ENCODE measurements around the gene BDKRB2. TPM values are rescaled to one million over a fixed set of nuclear protein-coding genes. Genes with fewer than 3 reads are reported as not detected.

BDKRB2 gene
- polyA plus RNA-seq, 1 experiment, result 182 TPM

DNA sequence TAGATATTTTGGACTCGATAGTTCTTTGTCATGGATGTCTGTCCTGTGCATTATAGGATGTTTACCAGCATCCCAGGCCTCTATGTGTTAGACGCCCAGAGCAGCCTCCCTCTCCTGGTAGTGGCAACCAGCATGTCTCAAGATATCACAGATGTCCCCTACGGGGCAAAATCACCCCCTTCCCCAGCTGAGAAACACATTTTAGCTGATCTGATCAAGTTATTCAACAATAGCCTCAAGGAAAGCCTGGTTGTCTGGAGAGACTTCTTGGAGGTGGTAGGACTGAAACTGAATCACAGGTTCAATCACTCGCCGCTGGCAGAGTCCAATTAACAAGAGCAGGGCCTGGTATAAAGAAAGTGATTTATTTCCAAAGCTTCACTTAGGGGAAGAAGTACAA is 69.0 kb downstream of the BDKRB2 start:
- Histone ChIP-seq H3K9me3 (ENCODE audit: control insufficient read depth, insufficient read depth, low read length) (peaks cover 21% of the 10 kb centered on the region; the same call in 1 of the 2 replicates), H3K27me3 (ENCODE audit: control insufficient read depth, insufficient read depth, low read length) (no peaks in the 10 kb centered on the region), H3K4me3 (ENCODE audit: low read depth, low read length) (no peak overlapping the region), H3K27ac (ENCODE audit: low read depth, low read length) (peak overlapping the region; percentile 84)
- no peak for DNase-seq (ENCODE audit: low read depth, low spot score)
- CTCF ChIA-PET, result interaction anchor here (0.7 to 13.1 kb wide), 6 partner anchors 18 to 275 kb away, joined by 3 to 218 read pairs (median 18); no protein-coding TSS in a partner anchor
- POLR2A ChIA-PET, result interaction anchor here (0.6 to 2.4 kb wide), 3 partner anchors 18 to 96 kb away, joined by 3 to 12 read pairs (median 8); partner anchors contain the start of gene BDKRB1
- TF ChIP-seq, protein P1, sequence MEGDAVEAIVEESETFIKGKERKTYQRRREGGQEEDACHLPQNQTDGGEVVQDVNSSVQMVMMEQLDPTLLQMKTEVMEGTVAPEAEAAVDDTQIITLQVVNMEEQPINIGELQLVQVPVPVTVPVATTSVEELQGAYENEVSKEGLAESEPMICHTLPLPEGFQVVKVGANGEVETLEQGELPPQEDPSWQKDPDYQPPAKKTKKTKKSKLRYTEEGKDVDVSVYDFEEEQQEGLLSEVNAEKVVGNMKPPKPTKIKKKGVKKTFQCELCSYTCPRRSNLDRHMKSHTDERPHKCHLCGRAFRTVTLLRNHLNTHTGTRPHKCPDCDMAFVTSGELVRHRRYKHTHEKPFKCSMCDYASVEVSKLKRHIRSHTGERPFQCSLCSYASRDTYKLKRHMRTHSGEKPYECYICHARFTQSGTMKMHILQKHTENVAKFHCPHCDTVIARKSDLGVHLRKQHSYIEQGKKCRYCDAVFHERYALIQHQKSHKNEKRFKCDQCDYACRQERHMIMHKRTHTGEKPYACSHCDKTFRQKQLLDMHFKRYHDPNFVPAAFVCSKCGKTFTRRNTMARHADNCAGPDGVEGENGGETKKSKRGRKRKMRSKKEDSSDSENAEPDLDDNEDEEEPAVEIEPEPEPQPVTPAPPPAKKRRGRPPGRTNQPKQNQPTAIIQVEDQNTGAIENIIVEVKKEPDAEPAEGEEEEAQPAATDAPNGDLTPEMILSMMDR (IDR thresholded peaks at IDR 0.05; ENCODE audit: low read depth, low read length), result no peak

GRCh38 chr14:96274122-96274521 is 69.5 kb downstream of the BDKRB2 start:
- Histone ChIP-seq H3K9me3 (ENCODE audit: control insufficient read depth, insufficient read depth, low read length) (peaks cover 21% of the 10 kb centered on the region; the same call in 1 of the 2 replicates), H3K27ac (ENCODE audit: low read depth, low read length) (peak overlapping the region; percentile 84), H3K27me3 (ENCODE audit: control insufficient read depth, insufficient read depth, low read length) (no peaks in the 10 kb centered on the region), H3K4me3 (ENCODE audit: low read depth, low read length) (no peak overlapping the region)
- DNase-seq (ENCODE audit: low read depth, low spot score), result no peak
- ChIA-PET POLR2A (interaction anchor here (0.5 to 2.4 kb wide), 5 partner anchors 14 to 28 kb away, joined by 3 to 12 read pairs (median 8); partner anchors contain the start of gene BDKRB1), CTCF (interaction anchor here (0.7 to 13.1 kb wide), 11 partner anchors 16 to 276 kb away, joined by 3 to 218 read pairs (median 10); partner anchors contain the start of gene BDKRB2)
- TF ChIP-seq, protein P1 (IDR thresholded peaks at IDR 0.05; ENCODE audit: low read depth, low read length), result no peak

DNA sequence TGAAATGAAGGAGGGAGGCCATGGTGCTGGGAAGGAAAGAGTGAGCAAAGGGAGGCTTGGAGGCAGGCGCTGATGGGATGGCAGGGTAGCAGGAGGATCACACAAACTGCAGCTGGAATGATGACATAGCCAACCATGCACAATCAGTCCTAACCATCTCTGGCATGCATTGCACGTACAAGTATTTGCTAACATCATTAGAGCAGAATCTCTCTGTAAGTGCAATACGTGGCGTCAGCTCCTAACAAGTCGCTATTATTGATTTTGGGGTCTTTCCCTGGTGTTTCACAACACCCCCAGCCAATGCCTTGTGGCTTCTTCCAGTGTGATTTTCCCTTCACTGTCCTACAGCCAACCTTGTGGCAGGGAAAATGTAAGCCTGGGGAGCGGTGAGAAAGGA is 69.9 kb downstream of the BDKRB2 start:
- Histone ChIP-seq H3K9me3 (ENCODE audit: control insufficient read depth, insufficient read depth, low read length) (peaks cover 21% of the 10 kb centered on the region), H3K27ac (ENCODE audit: low read depth, low read length) (peak overlapping the region; percentile 97), H3K4me3 (ENCODE audit: low read depth, low read length) (no peak overlapping the region), H3K27me3 (ENCODE audit: control insufficient read depth, insufficient read depth, low read length) (no peaks in the 10 kb centered on the region)
- DNase-seq (ENCODE audit: low read depth, low spot score), result peak; percentile 91
- POLR2A ChIA-PET, result interaction anchor here (0.5 to 2.4 kb wide), 6 partner anchors 14 to 70 kb away, joined by 3 to 12 read pairs (median 6); partner anchors contain the start of genes BDKRB1 and BDKRB2
- CTCF ChIA-PET, result interaction anchor here (0.6 to 13.1 kb wide), 22 partner anchors 11 to 279 kb away, joined by 3 to 218 read pairs (median 5); partner anchors contain the start of genes BDKRB1 and BDKRB2
- TF ChIP-seq, protein P1 (IDR thresholded peaks at IDR 0.05; ENCODE audit: low read depth, low read length), result no peak

DNA sequence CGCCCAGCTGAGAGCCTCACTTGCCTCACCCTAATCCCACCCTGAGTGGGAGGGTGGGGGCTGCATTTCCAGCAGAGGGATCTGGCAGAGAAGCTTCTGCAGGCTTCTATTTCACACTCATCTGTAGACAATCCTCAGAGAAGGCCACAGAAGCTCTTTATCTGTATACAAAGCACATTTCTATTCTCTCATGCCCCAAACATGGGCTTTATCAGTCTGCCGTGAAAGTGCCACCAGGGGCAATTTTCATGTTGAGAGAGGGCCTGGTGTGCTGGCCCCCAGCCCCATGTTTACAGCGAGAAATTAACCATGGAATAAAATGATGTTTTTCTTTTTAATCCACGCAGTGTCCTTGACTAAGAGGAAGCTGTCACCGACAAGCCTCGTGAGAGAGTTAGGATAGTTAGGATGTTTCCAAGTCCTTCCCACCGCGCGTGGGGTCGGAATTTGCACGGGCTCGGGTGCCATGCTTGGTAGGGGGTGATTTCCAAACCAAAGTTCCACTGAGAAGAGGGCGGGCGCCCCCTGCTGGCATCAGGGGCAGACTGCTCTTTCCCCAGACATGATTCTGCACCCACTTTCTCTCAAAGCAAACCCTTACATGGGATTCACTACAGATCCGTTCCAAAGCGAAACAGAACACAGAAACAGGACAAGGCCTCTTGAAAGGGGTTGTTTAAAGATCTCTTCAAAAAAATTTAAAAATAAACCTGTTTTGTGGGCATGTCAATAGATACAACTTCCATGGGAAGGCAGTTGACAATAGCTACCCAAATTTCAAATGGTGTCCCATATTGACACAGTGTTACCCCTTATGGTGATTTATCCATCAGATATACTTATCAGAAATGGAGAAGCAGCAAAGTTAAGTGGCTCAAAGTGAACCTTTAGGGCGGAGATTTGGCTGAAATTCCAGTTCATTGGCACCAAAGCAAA is 70.8 kb downstream of the BDKRB2 start:
- TF ChIP-seq, protein P1 (IDR thresholded peaks at IDR 0.05; ENCODE audit: low read depth, low read length), result peak; percentile 98
- peaks cover 21% of the 10 kb centered on the region for H3K9me3 ChIP-seq (ENCODE audit: control insufficient read depth, insufficient read depth, low read length)
- DNase-seq (ENCODE audit: low read depth, low spot score), result peak; percentile 83
- H3K27ac ChIP-seq (ENCODE audit: low read depth, low read length), result peak overlapping the region; percentile 97
- CTCF ChIA-PET, result interaction anchor here (0.6 to 13.1 kb wide), 40 partner anchors 10 to 285 kb away, joined by 3 to 218 read pairs (median 4); partner anchors contain the start of genes BDKRB1 and BDKRB2
- no peaks in the 10 kb centered on the region for H3K27me3 ChIP-seq (ENCODE audit: control insufficient read depth, insufficient read depth, low read length)
- POLR2A ChIA-PET, result interaction anchor here (1.0 to 2.4 kb wide), 6 partner anchors 15 to 71 kb away, joined by 3 to 12 read pairs (median 6); partner anchors contain the start of genes BDKRB1 and BDKRB2
- H3K4me3 ChIP-seq (ENCODE audit: low read depth, low read length), result no peak overlapping the region

All from AG04450 (cell line).